NCI-H2196 treated with DMSO at 0.1 percent for 48 hours (cell line): ENCODE measurements around the gene OSTN.
"Not testable (repeated sequence)": the region's sequence is repeated elsewhere in the genome, so short reads cannot be mapped to it uniquely, and the experiment has no call there.

Source experiments
- DNase-seq: peaks from one replicate; lab custom pipeline; 2025; ENCODE audit not compliant: unreplicated experiment; lab: John Stamatoyannopoulos, UW

OSTN gene

DNA sequence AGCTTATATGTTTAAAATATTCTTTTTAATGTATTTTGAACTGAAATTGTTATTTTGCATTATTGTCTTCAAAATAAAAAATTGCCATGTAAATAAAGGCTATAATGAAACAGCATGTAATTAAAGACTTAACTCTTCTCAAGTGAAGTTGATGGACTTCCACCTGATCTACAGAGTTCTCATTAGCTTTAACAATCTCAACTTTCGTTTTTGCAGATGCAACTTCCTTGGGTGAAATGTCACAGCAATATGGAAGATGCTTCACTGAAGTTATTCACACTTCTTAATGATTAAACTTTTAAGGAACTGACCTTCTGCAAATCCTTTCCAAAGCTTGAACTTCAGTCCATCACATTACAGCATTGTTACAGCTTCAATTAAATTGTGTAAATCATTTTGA lies 63.6 kb downstream of the OSTN start:
- no peak for DNase-seq

DNA sequence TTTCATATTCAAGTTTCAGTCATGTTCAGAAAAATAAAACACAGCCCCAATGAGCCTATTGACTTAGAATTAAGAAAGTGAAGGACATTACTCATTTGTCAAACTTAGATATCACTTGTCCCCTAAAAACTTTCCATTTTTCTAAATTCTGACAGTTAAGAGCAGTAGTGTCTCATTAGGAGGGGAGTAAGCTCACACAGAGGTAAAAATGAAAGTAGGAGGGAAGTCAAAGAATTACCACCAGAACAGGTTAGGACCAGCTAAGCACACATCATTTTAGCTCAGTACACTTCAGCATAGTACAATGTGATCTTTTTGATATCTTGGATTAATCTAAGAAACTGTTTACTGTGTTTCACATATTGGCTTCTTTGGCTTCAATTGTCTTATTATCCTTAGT lies 64.3 kb downstream of the OSTN start:
- DNase-seq = no peak

DNA sequence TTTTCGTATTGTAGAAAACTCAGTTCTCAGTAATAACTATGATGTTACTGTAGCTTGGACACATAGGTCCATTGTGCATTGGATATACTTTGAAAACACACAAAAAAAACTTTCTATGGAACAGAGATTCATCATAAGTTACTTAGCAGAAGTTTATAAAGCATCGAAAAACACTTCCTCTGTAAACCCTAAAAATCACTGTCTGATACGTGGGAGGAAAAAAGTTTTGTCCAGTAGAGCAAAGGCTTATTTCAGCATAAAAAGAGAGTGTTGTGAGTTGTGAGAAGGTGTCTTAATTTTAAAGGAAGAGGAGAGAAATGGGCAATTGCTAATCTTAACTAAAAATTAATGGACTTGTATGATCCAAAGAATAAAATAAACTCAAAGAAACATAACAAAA lies 64.8 kb downstream of the OSTN start:
- DNase-seq = no peak

DNA sequence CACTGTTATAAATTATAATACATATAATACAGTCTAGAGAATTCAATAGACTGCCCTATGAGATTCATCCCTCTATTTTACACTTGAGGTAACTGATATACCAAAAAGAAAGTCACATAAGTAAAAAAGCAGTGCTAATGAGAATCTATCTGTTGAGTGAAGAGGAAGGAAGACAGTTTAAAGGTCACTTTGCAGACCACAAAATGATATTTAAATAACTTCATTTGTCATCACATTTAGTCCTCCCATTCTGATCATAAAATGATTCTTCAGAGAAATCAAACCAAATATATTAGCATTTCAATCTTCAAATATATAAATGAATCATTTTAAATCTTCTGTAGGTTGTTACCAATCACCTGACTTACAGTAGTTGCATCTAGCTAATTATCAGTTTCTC lies 69.7 kb downstream of the OSTN start:
- DNase-seq = no peak

DNA sequence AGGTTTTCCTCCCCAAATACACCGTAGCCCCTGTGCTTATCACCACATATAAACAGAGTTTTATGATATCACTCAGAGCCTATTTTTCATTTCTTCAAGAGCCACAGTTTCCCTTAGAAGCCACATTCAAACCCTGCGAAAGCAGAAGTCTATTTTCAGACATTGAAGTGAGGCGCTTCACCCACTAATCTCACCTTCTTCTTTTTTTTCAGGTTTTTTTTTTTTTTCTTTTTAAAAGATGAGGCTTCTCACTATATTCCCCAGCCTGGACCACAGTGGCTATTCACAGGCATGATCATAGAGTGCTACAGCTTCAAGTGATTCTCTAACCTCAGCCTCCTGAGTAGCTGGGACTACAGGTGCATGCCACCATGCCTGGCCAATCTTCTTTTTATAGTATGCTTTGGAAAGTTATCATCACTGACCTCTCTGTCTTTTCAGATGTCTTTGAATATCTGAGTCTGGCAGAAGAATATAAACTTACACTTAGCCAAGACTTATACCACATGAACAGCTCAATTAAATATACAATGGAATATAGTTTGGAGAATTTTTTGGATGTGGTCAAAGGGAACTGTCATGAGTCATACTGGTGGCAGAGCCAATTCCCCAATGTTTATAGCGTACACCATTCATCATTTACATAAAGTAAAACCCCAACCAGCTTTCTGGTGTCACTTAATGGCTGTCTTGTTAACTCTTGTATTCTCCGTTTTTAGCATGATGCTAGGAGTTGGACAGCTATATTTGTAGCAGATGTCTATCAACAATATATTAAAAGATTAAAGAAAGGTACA lies 70.4 kb downstream of the OSTN start:
- DNase-seq = no peak

DNA sequence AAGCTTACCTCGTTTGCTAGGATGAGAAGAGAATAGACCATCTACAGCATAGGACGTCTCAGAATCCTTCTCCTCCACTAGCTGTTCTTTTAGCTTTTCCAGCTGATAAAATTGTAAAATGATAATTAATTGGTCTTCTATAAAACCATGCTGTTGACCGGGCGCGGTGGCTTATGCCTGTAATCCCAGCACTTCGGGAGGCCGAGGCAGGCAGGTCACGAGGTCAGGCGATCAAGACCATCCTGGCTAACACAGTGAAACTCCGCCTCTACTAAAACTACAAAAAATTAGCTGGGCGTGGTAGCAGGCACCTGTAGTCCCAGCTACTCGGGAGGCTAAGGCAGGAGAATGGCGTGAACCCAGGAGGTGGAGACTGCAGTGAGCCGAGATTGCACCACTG lies 76.2 kb downstream of the OSTN start:
- DNase-seq = not testable (repeated sequence)

DNA sequence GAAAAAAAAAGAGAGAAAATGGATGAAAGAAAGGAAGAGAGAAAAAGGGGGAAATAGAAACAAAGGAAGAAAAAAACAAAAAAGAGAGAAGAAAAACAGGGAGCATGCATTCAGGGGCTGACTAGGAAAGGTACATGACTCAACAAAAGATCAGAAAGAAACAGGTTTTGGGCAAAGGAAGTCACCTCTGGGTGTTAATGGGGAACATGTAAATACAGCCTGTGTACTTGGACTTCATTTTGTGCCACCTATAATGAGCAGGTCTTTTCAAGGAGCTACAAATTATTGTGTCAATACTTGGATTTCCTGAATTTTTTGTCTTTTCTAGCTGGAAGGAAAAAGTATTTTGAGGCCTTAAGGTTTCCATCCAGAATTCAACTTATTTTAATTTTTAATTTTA lies 76.7 kb downstream of the OSTN start:
- DNase-seq = no peak

DNA sequence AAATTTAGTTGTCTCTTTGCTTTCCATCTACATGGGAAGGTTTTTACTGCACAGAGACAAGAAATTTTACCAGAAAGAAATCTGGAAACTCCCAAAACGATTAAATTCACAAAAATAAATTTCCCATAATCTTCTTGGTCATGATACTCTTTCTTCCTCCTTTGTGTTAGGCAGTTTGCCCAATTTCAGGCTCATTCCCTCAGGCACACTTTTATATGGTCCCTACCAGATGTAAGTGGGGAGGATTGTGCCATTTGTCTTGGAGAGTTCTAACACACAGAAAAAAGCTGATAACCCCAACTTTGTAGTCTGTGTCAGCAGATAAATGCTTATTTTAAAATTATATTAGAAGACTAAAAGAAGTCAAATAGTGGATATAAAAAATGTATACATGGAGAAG lies 81.1 kb downstream of the OSTN start:
- no peak for DNase-seq

DNA sequence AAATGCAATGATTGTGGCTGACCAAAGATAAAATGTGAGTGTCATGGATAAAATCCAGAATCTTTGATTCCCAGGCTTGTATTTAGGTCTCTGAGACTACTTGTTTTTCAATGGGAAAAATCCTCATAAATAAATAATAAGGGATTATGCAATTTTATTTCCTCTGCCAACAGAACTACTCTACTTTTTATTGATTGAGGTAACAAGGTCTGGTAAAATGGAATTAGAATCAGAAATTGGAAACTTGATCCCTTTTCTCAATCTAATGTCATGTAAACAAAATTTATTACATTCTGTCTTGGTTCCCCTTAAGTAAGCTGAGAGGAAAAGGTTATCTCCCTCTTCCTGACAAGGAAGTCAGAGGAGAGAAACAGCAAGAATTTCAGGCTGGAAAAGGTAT lies 81.8 kb downstream of the OSTN start:
- no peak for DNase-seq

DNA sequence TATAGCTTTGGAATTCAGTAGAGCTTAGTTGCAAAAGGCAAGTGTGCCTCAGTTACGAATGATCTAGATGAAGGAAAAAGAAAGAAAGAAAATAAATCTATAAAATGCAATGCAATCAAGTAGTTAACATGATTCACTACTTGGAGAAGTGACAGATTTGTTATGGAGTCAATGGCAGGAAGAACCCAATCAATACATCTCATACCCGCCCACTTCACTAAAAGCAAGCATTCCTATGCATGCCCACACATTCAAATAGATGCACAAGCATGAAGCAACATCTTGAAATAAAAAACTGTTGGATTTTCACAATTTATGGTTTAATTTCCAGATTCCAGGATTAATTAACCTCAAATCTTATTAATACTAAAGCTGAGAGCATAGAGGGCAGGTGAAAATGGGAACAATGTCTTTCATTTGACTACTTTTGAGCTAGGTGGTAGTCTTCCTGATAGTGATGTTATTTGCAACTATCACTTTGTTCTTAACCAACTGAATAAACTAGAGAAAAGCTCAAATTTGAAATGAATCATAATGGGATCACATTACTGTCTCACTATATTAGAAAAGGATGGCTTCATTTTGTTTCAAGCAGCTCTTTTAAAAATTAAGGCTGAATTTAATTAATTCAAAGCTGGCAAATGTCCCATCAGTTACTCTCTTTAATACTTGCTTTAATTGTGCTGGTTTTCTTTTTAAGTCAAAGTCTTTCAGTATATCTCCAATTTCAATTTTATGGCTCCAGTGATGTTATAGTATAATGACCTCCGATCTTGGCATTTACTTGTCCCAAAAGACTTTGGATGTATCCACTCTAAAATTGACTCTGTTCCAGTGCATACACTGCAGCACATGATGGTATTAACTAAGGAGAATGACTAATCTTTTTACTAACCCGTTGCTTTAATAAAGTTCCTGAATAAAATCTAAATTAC lies 83.5 kb downstream of the OSTN start:
- DNase-seq = no peak

DNA sequence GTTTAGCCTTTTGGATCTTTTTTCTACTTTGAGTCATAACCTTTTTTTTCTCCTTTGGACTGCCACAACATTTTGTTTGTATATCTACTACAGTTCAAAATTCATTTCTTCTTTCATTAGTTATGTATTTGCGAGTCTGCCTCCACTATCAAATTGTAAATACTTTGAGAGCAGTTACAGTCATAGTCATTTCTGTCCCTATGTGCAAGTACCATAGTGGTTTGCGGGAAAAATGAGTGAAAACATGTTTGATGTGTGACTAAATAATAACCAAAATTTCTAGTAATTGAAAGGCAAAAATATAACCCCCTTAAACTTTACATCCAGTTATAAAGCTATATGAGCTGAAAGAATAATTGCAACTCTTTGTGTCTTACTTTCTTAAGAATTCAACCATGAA lies 84.4 kb downstream of the OSTN start:
- no peak for DNase-seq

DNA sequence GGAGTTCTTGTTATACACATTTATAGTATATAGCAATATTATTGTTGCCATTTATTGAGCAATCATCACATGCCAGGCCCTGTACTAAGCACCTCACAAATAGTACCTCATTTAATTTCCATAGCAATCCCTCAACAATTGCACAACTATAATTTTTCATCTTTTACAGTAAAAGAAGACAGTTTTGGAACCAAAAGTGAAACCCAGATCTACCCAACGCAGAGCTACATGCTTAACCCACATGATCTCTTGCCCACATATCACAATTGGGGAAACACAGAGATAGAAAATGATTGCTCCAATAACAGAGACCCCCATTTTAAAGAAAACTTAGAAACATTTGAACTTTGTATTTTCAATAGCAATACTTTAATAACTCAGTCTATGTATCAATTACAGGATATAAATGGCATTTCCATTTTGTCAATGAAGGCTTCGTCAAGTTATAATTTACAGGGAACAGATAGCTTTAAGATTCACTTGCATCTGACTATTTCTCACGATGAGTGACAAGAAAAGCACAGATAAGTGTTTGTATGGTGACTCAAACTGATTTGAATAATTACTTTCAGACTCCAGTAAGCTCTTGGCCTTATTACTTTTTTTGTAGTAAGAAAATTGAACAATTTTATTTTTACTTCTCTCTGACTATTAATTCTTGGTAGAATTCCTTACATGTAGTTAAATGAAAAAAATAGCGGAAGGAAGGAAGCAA lies 91.4 kb downstream of the OSTN start:
- no peak for DNase-seq

DNA sequence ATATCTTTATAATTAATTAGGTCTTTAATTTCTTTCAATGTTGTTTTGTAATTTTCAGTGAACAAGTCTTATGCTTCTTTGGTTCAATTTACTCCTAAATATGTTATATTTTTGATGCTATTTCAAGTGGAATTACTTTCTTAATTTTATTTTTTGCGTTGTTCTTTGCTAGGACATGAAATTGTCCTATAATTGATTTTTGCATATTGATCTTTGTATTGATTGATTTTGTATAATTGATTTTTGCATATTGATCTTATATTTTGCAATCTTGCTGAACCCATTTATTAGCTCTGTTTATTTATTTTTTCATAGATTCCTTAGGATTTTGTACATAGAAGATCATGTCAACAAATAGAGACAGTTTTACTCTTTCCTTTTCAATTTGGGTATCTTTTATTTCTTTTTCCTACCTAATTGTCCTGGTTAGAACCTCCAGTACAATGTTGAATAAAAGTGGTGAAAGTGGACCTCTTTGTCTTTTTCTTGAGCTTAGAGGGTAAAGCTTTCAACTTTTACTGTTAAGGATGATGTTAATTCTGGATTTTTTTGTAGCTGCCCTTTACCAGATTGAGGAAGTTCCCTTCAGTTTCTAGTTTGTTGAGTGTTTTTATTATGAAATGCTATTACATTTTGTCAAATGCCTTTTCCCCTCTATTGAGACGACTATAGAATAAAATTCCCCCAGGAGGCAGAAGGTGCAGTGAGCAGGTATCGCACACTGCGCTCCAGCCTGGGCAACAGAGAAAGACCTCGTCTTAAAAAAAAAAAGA lies 93.4 kb downstream of the OSTN start:
- no peak for DNase-seq

DNA sequence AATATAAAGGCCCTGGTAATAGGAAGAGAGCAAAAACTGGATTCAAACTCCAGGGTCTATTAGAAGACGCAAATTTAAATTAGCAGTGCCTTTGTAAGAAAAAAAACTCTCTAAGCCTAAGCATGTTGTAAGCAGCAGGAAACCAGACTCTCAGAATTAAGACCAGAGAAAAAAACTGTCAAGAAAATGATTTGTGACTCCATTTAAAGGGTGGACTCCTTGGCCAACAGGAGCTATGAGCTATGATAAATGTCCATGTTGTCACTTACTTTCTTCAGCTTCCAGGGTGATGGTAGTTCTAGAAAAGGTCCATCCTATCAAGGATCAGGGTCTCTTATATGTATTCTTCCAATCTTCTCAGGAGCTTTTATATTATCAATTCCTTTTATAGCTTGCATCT lies 95.2 kb downstream of the OSTN start:
- DNase-seq = no peak

DNA sequence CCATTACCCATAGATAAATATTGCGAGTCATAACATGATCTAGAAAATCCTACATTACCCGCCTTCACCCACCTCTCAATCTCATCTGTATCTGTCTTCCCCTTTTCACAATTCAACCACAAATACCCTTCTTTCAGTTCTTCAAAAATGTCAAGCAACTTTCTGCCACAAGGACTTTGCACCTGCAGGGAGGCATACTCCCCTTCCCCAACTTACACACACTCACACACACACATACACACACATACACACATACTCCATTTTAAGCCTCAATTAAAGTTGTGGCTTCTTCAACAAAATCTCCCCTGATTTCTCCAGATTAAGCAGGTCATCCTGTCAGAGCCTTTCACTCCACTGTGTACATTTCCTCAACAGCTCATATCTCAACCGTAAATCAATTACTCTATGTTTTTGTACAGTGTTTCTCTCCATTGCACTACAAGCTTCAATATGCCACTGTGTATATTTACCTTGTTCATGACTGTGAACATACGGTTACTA lies 97.0 kb downstream of the OSTN start:
- no peak for DNase-seq

DNA sequence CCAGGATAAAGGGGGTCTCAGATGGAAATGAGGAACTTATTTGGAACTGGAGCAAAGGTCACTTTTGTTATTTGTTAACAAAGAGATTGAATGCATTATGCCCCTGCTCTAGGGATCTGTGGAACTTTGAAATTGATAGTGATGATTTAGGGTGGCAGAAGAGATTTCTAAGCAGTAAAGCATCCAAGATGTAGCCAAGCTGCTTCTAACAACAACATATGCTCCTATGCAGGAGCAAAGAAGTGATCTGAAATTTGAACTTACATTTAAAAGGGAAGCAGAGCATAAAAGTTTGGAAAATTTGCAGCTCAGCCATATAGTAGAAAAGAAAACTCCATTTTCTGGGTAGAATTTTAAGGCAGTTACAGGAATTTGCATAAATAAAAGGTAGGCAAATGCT lies 99.8 kb downstream of the OSTN start:
- no peak for DNase-seq

DNA sequence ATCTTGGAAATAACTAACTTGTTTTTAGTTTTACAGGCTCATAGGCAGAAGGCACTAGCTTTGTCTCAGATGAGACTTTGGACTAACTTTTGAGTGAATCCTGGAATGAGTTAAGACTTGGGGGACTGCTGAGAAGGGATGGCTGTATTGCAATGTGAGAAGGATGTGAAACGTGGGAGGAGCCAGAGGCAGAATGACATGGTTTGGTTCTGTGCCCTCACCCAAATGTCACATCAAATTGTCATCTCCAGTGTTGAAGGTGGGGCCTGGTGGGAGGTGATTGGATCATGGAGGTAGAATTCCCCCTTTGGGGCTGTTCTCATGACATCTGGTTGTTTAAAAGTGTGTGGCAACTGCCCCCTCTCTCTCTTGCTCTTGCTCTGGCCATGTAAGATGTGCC lies 101.4 kb downstream of the OSTN start:
- no peak for DNase-seq

DNA sequence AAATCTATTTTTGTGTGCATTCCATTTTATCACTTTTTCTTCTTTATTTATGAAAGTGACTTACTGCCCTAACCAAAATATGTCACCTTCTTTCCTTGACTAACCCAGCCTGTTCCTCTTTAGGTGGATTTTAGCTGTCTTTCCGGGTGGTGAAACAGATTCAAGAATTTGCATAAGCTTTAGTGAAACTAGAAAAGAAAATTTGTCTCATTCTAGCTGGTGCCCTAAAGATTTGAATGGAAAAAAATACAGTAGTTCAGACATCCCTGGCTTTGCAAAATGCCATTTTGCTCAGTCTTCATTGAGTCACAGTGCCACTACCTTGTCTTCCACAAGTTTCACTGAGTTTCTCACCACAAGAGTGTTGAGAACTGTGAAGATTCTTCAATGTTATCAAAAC lies 102.0 kb downstream of the OSTN start:
- no peak for DNase-seq

DNA sequence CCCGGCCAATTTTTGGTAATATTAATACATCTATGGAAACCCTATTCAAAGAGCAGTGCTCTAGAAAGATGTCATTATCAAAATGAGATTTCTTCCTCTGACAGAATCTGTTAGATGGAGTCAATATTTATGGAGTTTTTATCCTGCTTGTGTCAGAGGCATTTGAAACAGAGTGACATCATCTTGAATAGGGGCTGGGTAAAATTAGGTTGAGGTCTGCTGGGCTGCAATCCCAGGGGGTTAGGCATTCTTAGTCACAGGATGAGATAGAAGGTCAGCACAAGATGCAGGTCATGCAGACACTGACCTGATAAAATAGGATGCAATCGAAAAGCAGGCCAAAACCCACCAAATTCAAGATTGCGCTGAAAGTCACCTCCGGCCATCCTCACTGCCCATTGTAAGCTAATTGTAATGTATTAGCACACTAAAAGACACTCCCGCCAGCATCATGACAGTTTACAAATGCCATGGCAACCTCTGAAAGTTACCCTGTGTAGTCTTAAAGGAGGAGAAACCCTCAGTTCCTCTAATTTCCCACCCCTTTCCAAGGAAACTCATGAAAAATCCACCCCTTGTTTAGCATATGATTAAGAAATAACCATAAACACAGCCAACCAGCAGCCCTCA lies 102.9 kb downstream of the OSTN start:
- no peak for DNase-seq

DNA sequence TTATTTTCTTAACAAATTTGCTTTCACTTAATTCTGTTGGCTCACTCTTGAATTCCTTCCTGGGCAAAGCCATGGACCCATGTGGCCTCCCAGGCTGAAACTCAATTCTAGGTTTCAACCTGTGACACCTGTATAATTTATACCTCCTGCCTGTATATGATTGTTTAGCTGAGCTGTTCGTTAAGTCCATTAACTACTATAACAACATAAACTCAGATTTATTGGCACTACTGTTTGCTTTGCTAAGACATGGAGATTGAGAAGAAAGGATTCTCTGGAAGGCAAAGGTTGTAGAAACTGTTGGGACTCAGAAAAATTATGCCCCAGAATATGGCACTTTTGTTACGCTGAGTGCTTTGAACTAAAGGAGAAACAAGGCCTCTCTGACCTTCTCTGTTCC lies 103.4 kb downstream of the OSTN start:
- DNase-seq = no peak
